ENCODE data around the gene CCDC186. TPM values are rescaled to one million over a fixed set of nuclear protein-coding genes. Genes with fewer than 3 reads are reported as not detected.

The CCDC186 gene
- polyA plus RNA-seq, 2 donors, result 5.1 to 6.1 TPM

- Histone ChIP-seq H3K4me3 (ENCODE audit: low read depth in 1 of 2, low read length in 2 of 2) (no peak overlapping the region), H3K9me3 (ENCODE audit: control insufficient read depth in 2 of 2, insufficient read depth in 1 of 2, low read depth in 1 of 2, low read length in 1 of 2) (no peaks in the 10 kb centered on the region), H3K4me1 (ENCODE audit: control insufficient read depth in 2 of 2, insufficient read depth in 2 of 2, low read length in 1 of 2) (no peaks in the 10 kb centered on the region), H3K27me3 (ENCODE audit: control insufficient read depth in 1 of 2, insufficient read depth in 2 of 2, low read length in 2 of 2) (no peaks in the 10 kb centered on the region), H3K36me3 (ENCODE audit: control insufficient read depth in 2 of 2, insufficient read depth in 2 of 2, low read length in 1 of 2) (no peaks in the 10 kb centered on the region), H3K27ac (ENCODE audit: low read depth in 2 of 2, low read length in 1 of 2) (no peak overlapping the region)
- WGBS, 2 donors, result 83 to 86% methylated on average over 5 of the region's 5 CpGs
Measured at GRCh38 chr10:114083040-114083439, 91.0 kb downstream of the CCDC186 start.

GRCh38 chr10:114081911-114082583, 92.0 kb downstream of the CCDC186 start:
- WGBS, 2 donors, result 69 to 72% methylated on average over 8 of the region's 8 CpGs
- Histone ChIP-seq H3K9me3 (ENCODE audit: control insufficient read depth in 2 of 2, insufficient read depth in 1 of 2, low read depth in 1 of 2, low read length in 1 of 2) (no peaks in the 10 kb centered on the region), H3K27ac (ENCODE audit: low read depth in 2 of 2, low read length in 1 of 2) (no peak overlapping the region), H3K4me3 (ENCODE audit: low read depth in 1 of 2, low read length in 2 of 2) (no peak overlapping the region), H3K27me3 (ENCODE audit: control insufficient read depth in 1 of 2, insufficient read depth in 2 of 2, low read length in 2 of 2) (no peaks in the 10 kb centered on the region), H3K4me1 (ENCODE audit: control insufficient read depth in 2 of 2, insufficient read depth in 2 of 2, low read length in 1 of 2) (no peaks in the 10 kb centered on the region), H3K36me3 (ENCODE audit: control insufficient read depth in 2 of 2, insufficient read depth in 2 of 2, low read length in 1 of 2) (no peaks in the 10 kb centered on the region)

- no peaks in the 10 kb centered on the region for H3K27me3 ChIP-seq (ENCODE audit: control insufficient read depth in 1 of 2, insufficient read depth in 2 of 2, low read length in 2 of 2)
- no peaks in the 10 kb centered on the region for H3K36me3 ChIP-seq (ENCODE audit: control insufficient read depth in 2 of 2, insufficient read depth in 2 of 2, low read length in 1 of 2)
- H3K4me1 ChIP-seq (ENCODE audit: control insufficient read depth in 2 of 2, insufficient read depth in 2 of 2, low read length in 1 of 2), result no peaks in the 10 kb centered on the region
- no peak overlapping the region for H3K27ac ChIP-seq (ENCODE audit: low read depth in 2 of 2, low read length in 1 of 2)
- no peak overlapping the region for H3K4me3 ChIP-seq (ENCODE audit: low read depth in 1 of 2, low read length in 2 of 2)
- H3K9me3 ChIP-seq (ENCODE audit: control insufficient read depth in 2 of 2, insufficient read depth in 1 of 2, low read depth in 1 of 2, low read length in 1 of 2), result no peaks in the 10 kb centered on the region
- 86 to 93% methylated on average over 5 of the region's 5 CpGs for WGBS, 2 donors
Measured at GRCh38 chr10:114079421-114079820, 94.6 kb downstream of the CCDC186 start.

- WGBS, 2 donors, result 77 to 82% methylated on average over 6 of the region's 6 CpGs
- no peaks in the 10 kb centered on the region for H3K27me3 ChIP-seq (ENCODE audit: control insufficient read depth in 1 of 2, insufficient read depth in 2 of 2, low read length in 2 of 2)
- no peaks in the 10 kb centered on the region for H3K9me3 ChIP-seq (ENCODE audit: control insufficient read depth in 2 of 2, insufficient read depth in 1 of 2, low read depth in 1 of 2, low read length in 1 of 2)
- no peaks in the 10 kb centered on the region for H3K4me1 ChIP-seq (ENCODE audit: control insufficient read depth in 2 of 2, insufficient read depth in 2 of 2, low read length in 1 of 2)
- no peaks in the 10 kb centered on the region for H3K36me3 ChIP-seq (ENCODE audit: control insufficient read depth in 2 of 2, insufficient read depth in 2 of 2, low read length in 1 of 2)
- H3K27ac ChIP-seq (ENCODE audit: low read depth in 2 of 2, low read length in 1 of 2), result no peak overlapping the region
- no peak overlapping the region for H3K4me3 ChIP-seq (ENCODE audit: low read depth in 1 of 2, low read length in 2 of 2)
Measured at GRCh38 chr10:114078346-114078745, 95.7 kb downstream of the CCDC186 start.

GRCh38 chr10:114077815-114078219, 96.2 kb downstream of the CCDC186 start:
- no peaks in the 10 kb centered on the region for H3K36me3 ChIP-seq (ENCODE audit: control insufficient read depth in 2 of 2, insufficient read depth in 2 of 2, low read length in 1 of 2)
- H3K27ac ChIP-seq (ENCODE audit: low read depth in 2 of 2, low read length in 1 of 2), result no peak overlapping the region
- H3K9me3 ChIP-seq (ENCODE audit: control insufficient read depth in 2 of 2, insufficient read depth in 1 of 2, low read depth in 1 of 2, low read length in 1 of 2), result no peaks in the 10 kb centered on the region
- no peaks in the 10 kb centered on the region for H3K4me1 ChIP-seq (ENCODE audit: control insufficient read depth in 2 of 2, insufficient read depth in 2 of 2, low read length in 1 of 2)
- no peaks in the 10 kb centered on the region for H3K27me3 ChIP-seq (ENCODE audit: control insufficient read depth in 1 of 2, insufficient read depth in 2 of 2, low read length in 2 of 2)
- WGBS, 2 donors, result 89 to 92% methylated on average over 9 of the region's 9 CpGs
- no peak overlapping the region for H3K4me3 ChIP-seq (ENCODE audit: low read depth in 1 of 2, low read length in 2 of 2)

- H3K36me3 ChIP-seq (ENCODE audit: control insufficient read depth in 2 of 2, insufficient read depth in 2 of 2, low read length in 1 of 2), result no peaks in the 10 kb centered on the region
- H3K9me3 ChIP-seq (ENCODE audit: control insufficient read depth in 2 of 2, insufficient read depth in 1 of 2, low read depth in 1 of 2, low read length in 1 of 2), result no peaks in the 10 kb centered on the region
- H3K4me3 ChIP-seq (ENCODE audit: low read depth in 1 of 2, low read length in 2 of 2), result no peak overlapping the region
- 74 to 82% methylated on average over 1 of the region's 1 CpG for WGBS, 2 donors
- H3K27me3 ChIP-seq (ENCODE audit: control insufficient read depth in 1 of 2, insufficient read depth in 2 of 2, low read length in 2 of 2), result no peaks in the 10 kb centered on the region
- H3K4me1 ChIP-seq (ENCODE audit: control insufficient read depth in 2 of 2, insufficient read depth in 2 of 2, low read length in 1 of 2), result no peaks in the 10 kb centered on the region
- H3K27ac ChIP-seq (ENCODE audit: low read depth in 2 of 2, low read length in 1 of 2), result no peak overlapping the region
Measured at GRCh38 chr10:114077347-114077746, 96.7 kb downstream of the CCDC186 start.

- H3K4me1 ChIP-seq (ENCODE audit: control insufficient read depth in 2 of 2, insufficient read depth in 2 of 2, low read length in 1 of 2), result no peaks in the 10 kb centered on the region
- H3K36me3 ChIP-seq (ENCODE audit: control insufficient read depth in 2 of 2, insufficient read depth in 2 of 2, low read length in 1 of 2), result no peaks in the 10 kb centered on the region
- H3K27me3 ChIP-seq (ENCODE audit: control insufficient read depth in 1 of 2, insufficient read depth in 2 of 2, low read length in 2 of 2), result no peaks in the 10 kb centered on the region
- H3K4me3 ChIP-seq (ENCODE audit: low read depth in 1 of 2, low read length in 2 of 2), result no peak overlapping the region
- WGBS, 2 donors, result 89 to 93% methylated on average over 6 of the region's 6 CpGs
- H3K9me3 ChIP-seq (ENCODE audit: control insufficient read depth in 2 of 2, insufficient read depth in 1 of 2, low read depth in 1 of 2, low read length in 1 of 2), result no peaks in the 10 kb centered on the region
- no peak overlapping the region for H3K27ac ChIP-seq (ENCODE audit: low read depth in 2 of 2, low read length in 1 of 2)
Measured at GRCh38 chr10:114075093-114075492, 98.9 kb downstream of the CCDC186 start.

GRCh38 chr10:114073395-114074186, 100.4 kb downstream of the CCDC186 start:
- H3K4me3 ChIP-seq (ENCODE audit: low read depth in 1 of 2, low read length in 2 of 2), result no peak overlapping the region
- no peaks in the 10 kb centered on the region for H3K9me3 ChIP-seq (ENCODE audit: control insufficient read depth in 2 of 2, insufficient read depth in 1 of 2, low read depth in 1 of 2, low read length in 1 of 2)
- H3K36me3 ChIP-seq (ENCODE audit: control insufficient read depth in 2 of 2, insufficient read depth in 2 of 2, low read length in 1 of 2), result no peaks in the 10 kb centered on the region
- H3K27me3 ChIP-seq (ENCODE audit: control insufficient read depth in 1 of 2, insufficient read depth in 2 of 2, low read length in 2 of 2), result no peaks in the 10 kb centered on the region
- H3K27ac ChIP-seq (ENCODE audit: low read depth in 2 of 2, low read length in 1 of 2), result no peak overlapping the region
- H3K4me1 ChIP-seq (ENCODE audit: control insufficient read depth in 2 of 2, insufficient read depth in 2 of 2, low read length in 1 of 2), result no peaks in the 10 kb centered on the region
- 63 to 73% methylated on average over 14 of the region's 14 CpGs for WGBS, 2 donors

GRCh38 chr10:114071178-114071577, 102.8 kb downstream of the CCDC186 start:
- H3K27me3 ChIP-seq (ENCODE audit: control insufficient read depth in 1 of 2, insufficient read depth in 2 of 2, low read length in 2 of 2), result no peaks in the 10 kb centered on the region
- WGBS, 2 donors, result 80 to 86% methylated on average over 4 of the region's 4 CpGs
- H3K4me1 ChIP-seq (ENCODE audit: control insufficient read depth in 2 of 2, insufficient read depth in 2 of 2, low read length in 1 of 2), result no peaks in the 10 kb centered on the region
- H3K9me3 ChIP-seq (ENCODE audit: control insufficient read depth in 2 of 2, insufficient read depth in 1 of 2, low read depth in 1 of 2, low read length in 1 of 2), result no peaks in the 10 kb centered on the region
- H3K4me3 ChIP-seq (ENCODE audit: low read depth in 1 of 2, low read length in 2 of 2), result no peak overlapping the region
- no peaks in the 10 kb centered on the region for H3K36me3 ChIP-seq (ENCODE audit: control insufficient read depth in 2 of 2, insufficient read depth in 2 of 2, low read length in 1 of 2)
- H3K27ac ChIP-seq (ENCODE audit: low read depth in 2 of 2, low read length in 1 of 2), result no peak overlapping the region
